Measurements from ENCODE around the gene ROR2. TPM values are rescaled to one million over a fixed set of nuclear protein-coding genes. Genes with fewer than 3 reads are reported as not detected.

The ROR2 gene
- total and polyA plus RNA-seq, 4 donors = 2.7 to 32.3 (median 9.2) TPM

- peaks cover 0 to 4% (median 0%) of the 10 kb centered on the region in 4 donors for H3K36me3 ChIP-seq (ENCODE audit: control insufficient read depth in 4 of 4, insufficient read depth in 4 of 4, low read length in 4 of 4)
- no peak overlapping the region for H3K4me3 ChIP-seq
- no peak for ATAC-seq (ENCODE audit: insufficient read depth, low FRiP score)
- H3K27ac ChIP-seq (ENCODE audit: low read depth in 1 of 2, low read length in 1 of 2) = no peak overlapping the region
- DNase-seq = no peak
- TF ChIP-seq CTCF (IDR thresholded peaks at IDR 0.05; ENCODE audit: control extremely low read depth, extremely low read depth) = no peak
- H3K27me3 ChIP-seq (ENCODE audit: control insufficient read depth in 3 of 3, insufficient read depth in 3 of 3, low read length in 2 of 3) = no peaks in the 10 kb centered on the region
- peaks cover 0 to 33% (median 9%) of the 10 kb centered on the region in 5 donors for H3K4me1 ChIP-seq (ENCODE audit: control insufficient read depth in 5 of 5, insufficient read depth in 5 of 5, low read length in 5 of 5)
- 90 to 95% methylated on average over 15 of the region's 15 CpGs for WGBS, 2 donors
- H3K9ac ChIP-seq (ENCODE audit: insufficient read depth in 1 of 2, low read length in 2 of 2) = no peak overlapping the region
- no peaks in the 10 kb centered on the region for H3K9me3 ChIP-seq (ENCODE audit: control insufficient read depth in 4 of 4, insufficient read depth in 3 of 4, low read length in 3 of 4)
These were observed 181.5 kb downstream of the ROR2 start for GRCh38 chr9:91768507-91768906.

DNA sequence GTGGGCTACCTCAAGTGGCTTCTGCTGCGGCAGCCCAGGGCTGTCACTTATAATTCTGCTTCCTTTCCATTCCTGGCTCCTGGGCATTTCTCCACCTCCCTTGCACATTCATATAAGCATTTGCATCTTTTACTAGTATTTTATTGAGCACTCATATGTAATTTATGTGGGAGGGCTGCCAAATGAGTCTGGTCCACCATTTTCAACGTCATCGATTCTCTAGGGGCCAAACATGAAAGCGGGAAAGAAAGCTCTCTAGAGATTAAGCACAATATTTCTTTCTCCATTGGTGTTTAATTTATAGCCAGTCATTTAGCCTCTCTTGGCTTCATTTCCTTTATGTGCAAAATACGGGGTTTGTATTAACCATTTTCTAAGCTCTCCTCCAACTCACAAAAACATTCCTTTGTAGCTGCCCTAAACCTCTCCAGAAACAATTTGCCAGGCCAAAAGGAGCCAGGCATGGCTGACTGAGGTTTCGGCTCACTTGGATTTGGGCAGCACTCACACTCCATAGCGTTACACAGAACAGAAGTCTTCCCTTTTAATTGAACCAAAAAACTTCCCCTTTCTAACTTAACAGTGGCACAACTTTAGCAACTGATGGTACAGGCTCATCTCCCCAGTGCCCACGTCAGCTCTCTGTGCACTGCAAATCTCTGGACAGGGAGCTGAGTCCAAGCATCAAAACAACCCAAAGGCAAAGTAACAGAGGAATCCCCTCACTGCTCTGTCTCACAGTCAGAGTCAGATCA lies 183.5 kb downstream of the ROR2 start:
- 35 to 53% methylated on average over 8 of the region's 8 CpGs for WGBS, 2 donors
- H3K36me3 ChIP-seq (ENCODE audit: control insufficient read depth in 4 of 4, insufficient read depth in 4 of 4, low read length in 4 of 4) = peaks cover 0 to 4% (median 0%) of the 10 kb centered on the region in 4 donors
- no peaks in the 10 kb centered on the region for H3K27me3 ChIP-seq (ENCODE audit: control insufficient read depth in 3 of 3, insufficient read depth in 3 of 3, low read length in 2 of 3)
- no peak for ATAC-seq (ENCODE audit: insufficient read depth, low FRiP score)
- DNase-seq = peak in 1 of 3 donors; percentile 30
- H3K4me1 ChIP-seq (ENCODE audit: control insufficient read depth in 5 of 5, insufficient read depth in 5 of 5, low read length in 5 of 5) = peaks cover 0 to 18% (median 9%) of the 10 kb centered on the region in 5 donors
- H3K9ac ChIP-seq (ENCODE audit: insufficient read depth in 1 of 2, low read length in 2 of 2) = no peak overlapping the region
- no peak overlapping the region for H3K4me3 ChIP-seq
- H3K9me3 ChIP-seq (ENCODE audit: control insufficient read depth in 4 of 4, insufficient read depth in 3 of 4, low read length in 3 of 4) = peaks cover 0 to 2% (median 0%) of the 10 kb centered on the region in 4 donors
- TF ChIP-seq CTCF (IDR thresholded peaks at IDR 0.05; ENCODE audit: control extremely low read depth, extremely low read depth) = no peak
- no peak overlapping the region for H3K27ac ChIP-seq (ENCODE audit: low read depth in 1 of 2, low read length in 1 of 2)

- no peak for DNase-seq
- 41 to 47% methylated on average over 1 of the region's 1 CpG for WGBS, 2 donors
These were observed 184.7 kb downstream of the ROR2 start for GRCh38 chr9:91765296-91765695.

More at GRCh38 chr9:91765296-91765695, 184.7 kb downstream of the ROR2 start:
- Histone ChIP-seq H3K9me3 (ENCODE audit: control insufficient read depth in 4 of 4, insufficient read depth in 3 of 4, low read length in 3 of 4) (peaks cover 0 to 2% (median 0%) of the 10 kb centered on the region in 4 donors), H3K36me3 (ENCODE audit: control insufficient read depth in 4 of 4, insufficient read depth in 4 of 4, low read length in 4 of 4) (peaks cover 0 to 4% (median 0%) of the 10 kb centered on the region in 4 donors), H3K4me1 (ENCODE audit: control insufficient read depth in 5 of 5, insufficient read depth in 5 of 5, low read length in 5 of 5) (peaks cover 0 to 8% (median 0%) of the 10 kb centered on the region in 5 donors), H3K4me3 (no peak overlapping the region), H3K9ac (ENCODE audit: insufficient read depth in 1 of 2, low read length in 2 of 2) (no peak overlapping the region), H3K27ac (ENCODE audit: low read depth in 1 of 2, low read length in 1 of 2) (no peak overlapping the region), H3K27me3 (ENCODE audit: control insufficient read depth in 3 of 3, insufficient read depth in 3 of 3, low read length in 2 of 3) (no peaks in the 10 kb centered on the region)
- ATAC-seq (ENCODE audit: insufficient read depth, low FRiP score) = no peak
- TF ChIP-seq CTCF (IDR thresholded peaks at IDR 0.05; ENCODE audit: control extremely low read depth, extremely low read depth) = no peak

Measured in lung (tissue), 12 donors.